H7 (cell line): ENCODE measurements around the gene VIPR1. TPM values are rescaled to one million over a fixed set of nuclear protein-coding genes. Genes with fewer than 3 reads are reported as not detected.

Experiments used
- DNase-seq: peaks from one replicate; pipeline ENCODE4 v3.0.0; 2012
- H3K27me3 ChIP-seq: 2 replicates; pipeline ENCODE4 v1.6.0; 2011; ENCODE audit warnings: mild to moderate bottlenecking, low read length; ENCODE audit not compliant: control insufficient read depth, insufficient read depth
- H3K36me3 ChIP-seq: replicated peaks from 2 replicates; pipeline ENCODE4 v1.5.1; 2011; ENCODE audit warnings: low read length; ENCODE audit not compliant: control insufficient read depth, insufficient read depth
- H3K4me3 ChIP-seq: 2 replicates; pipeline ENCODE4 v1.5.1; 2011; ENCODE audit warnings: low read depth, mild to moderate bottlenecking, control low read depth, low read length, moderate library complexity; ENCODE audit not compliant: insufficient read depth
- total RNA-seq: library from RNA; depleted of rRNA; stranded (reverse); fragments of >200 nt; shearing (Covaris generic); gene quantifications from 2 replicates; pipeline ENCODE4 v1.2.3, GENCODE V29; 2014

VIPR1 gene
- total RNA-seq, 1 experiment from 2014 or later, result 2.2 TPM

- Histone ChIP-seq H3K27me3 (no peaks in the 10 kb centered on the region), H3K36me3 (no peaks in the 10 kb centered on the region), H3K4me3 (no peak overlapping the region)
- DNase-seq, result no peak
Measured at GRCh38 chr3:42489116-42489936, 13.1 kb upstream of the VIPR1 start.

- Histone ChIP-seq H3K27me3 (no peaks in the 10 kb centered on the region), H3K36me3 (no peaks in the 10 kb centered on the region), H3K4me3 (no peak overlapping the region)
- no peak for DNase-seq
Measured at GRCh38 chr3:42489937-42490227, 12.6 kb upstream of the VIPR1 start.

DNA sequence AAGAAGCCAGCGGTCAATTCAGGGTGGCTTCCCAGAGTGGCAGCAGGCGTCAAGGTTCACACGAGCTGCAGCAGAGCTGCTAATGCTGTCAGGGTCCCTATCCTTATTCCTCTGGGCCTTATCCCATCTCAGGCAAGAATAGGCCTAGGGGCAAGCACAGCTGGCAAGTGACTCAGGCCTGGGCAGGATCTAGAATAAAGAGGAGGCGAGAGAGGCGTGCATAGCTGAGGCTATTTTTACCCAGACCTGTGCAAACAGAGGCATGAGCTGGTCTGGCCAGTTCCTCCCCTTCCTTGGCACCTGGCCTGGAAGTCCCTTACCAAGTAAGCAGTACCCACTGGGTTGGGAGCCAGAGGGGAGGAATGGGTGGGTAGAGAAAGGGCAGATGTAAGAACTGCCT lies 12.2 kb upstream of the VIPR1 start:
- no peaks in the 10 kb centered on the region for H3K27me3 ChIP-seq
- no peaks in the 10 kb centered on the region for H3K36me3 ChIP-seq
- H3K4me3 ChIP-seq, result no peak overlapping the region
- no peak for DNase-seq

DNA sequence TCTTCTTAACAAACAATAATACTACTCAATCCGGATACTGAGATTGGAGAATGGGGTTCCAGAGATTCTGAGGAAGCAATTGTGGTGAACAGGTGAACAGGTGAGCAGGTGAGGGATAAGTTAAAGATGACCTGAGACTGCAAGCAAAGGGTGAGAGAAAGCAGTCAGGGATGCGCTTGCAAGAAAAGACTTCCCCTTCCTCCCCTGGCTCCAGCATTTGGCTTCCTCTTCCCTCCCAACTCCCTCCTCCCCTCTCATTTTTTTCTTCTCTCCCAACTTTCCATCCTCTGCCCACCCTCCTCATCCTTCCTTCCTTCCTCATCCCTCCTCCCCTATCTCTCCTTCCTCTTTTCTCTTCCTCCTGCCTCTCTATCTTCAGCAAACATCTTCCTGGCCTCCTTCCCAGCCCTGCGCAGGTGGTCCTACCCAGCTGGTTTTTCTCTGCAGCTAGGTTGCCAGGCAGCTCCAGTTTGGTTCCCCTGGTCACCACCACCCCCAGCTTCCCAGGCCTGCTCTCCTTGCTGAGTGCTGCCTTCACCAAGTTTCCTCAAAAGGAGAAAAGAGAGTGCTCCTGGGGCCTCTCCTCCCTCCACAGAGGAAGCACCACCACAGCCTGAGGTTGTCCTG lies 10.4 kb upstream of the VIPR1 start:
- H3K36me3 ChIP-seq, result no peaks in the 10 kb centered on the region
- H3K27me3 ChIP-seq, result no peaks in the 10 kb centered on the region
- no peak for DNase-seq
- no peak overlapping the region for H3K4me3 ChIP-seq

GRCh38 chr3:42492508-42493080 lies 9.8 kb upstream of the VIPR1 start:
- no peak overlapping the region for H3K4me3 ChIP-seq
- H3K36me3 ChIP-seq, result no peaks in the 10 kb centered on the region
- no peak for DNase-seq
- H3K27me3 ChIP-seq, result no peaks in the 10 kb centered on the region

GRCh38 chr3:42493126-42493797 lies 9.2 kb upstream of the VIPR1 start:
- H3K4me3 ChIP-seq, result no peak overlapping the region
- no peaks in the 10 kb centered on the region for H3K36me3 ChIP-seq
- H3K27me3 ChIP-seq, result peaks cover 2% of the 10 kb centered on the region; the same call in 1 of the 2 replicates
- DNase-seq, result no peak

DNA sequence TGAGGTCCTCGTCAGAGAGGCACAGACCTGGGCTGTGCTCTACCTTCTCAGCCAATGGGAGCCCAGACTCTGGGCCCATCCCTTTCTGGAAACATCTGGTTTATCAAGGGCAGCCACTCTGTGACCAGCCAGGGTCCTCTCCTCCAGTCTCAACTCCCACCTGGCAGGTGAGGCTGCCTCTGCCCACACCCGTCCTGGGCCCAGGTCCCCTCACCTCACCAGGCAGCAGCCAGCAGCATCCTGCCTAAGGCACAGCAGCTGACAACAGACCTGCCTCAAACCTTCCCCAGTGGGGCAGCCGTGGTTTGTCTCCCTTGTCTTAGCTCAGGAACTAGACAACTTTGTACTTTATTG lies 8.7 kb upstream of the VIPR1 start:
- DNase-seq, result peak; percentile 20
- Histone ChIP-seq H3K36me3 (no peaks in the 10 kb centered on the region), H3K4me3 (no peak overlapping the region), H3K27me3 (peaks cover 3% of the 10 kb centered on the region; the same call in 1 of the 2 replicates)

DNA sequence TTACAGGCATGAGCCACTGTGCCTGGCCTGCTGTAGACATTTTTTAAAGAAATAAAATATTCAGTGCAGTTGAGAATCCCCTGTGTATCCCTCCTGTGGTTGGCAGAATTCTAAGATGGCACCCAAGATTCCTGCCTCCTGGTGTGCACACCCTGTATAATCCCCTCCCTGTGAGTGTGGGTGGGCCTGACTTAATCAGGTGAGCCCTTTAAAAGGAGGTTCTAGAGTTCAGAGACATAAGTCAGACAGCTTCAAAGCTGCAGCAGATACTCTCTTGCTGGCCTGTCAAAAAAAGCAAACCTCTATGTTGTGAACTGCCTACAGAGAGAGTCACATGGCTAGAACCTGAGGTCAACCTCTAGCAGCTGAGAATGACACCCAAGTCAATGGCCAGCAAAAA lies 7.0 kb upstream of the VIPR1 start:
- H3K36me3 ChIP-seq, result no peaks in the 10 kb centered on the region
- no peak overlapping the region for H3K4me3 ChIP-seq
- no peak for DNase-seq
- peaks cover 13% of the 10 kb centered on the region for H3K27me3 ChIP-seq

- DNase-seq, result peak; percentile 91
- Histone ChIP-seq H3K27me3 (peaks cover 30% of the 10 kb centered on the region), H3K4me3 (no peak overlapping the region), H3K36me3 (no peaks in the 10 kb centered on the region)
Measured at GRCh38 chr3:42497009-42497731, 5.3 kb upstream of the VIPR1 start.

- H3K27me3 ChIP-seq, result peaks cover 33% of the 10 kb centered on the region
Measured at GRCh38 chr3:42498034-42498433, 4.4 kb upstream of the VIPR1 start.

DNA sequence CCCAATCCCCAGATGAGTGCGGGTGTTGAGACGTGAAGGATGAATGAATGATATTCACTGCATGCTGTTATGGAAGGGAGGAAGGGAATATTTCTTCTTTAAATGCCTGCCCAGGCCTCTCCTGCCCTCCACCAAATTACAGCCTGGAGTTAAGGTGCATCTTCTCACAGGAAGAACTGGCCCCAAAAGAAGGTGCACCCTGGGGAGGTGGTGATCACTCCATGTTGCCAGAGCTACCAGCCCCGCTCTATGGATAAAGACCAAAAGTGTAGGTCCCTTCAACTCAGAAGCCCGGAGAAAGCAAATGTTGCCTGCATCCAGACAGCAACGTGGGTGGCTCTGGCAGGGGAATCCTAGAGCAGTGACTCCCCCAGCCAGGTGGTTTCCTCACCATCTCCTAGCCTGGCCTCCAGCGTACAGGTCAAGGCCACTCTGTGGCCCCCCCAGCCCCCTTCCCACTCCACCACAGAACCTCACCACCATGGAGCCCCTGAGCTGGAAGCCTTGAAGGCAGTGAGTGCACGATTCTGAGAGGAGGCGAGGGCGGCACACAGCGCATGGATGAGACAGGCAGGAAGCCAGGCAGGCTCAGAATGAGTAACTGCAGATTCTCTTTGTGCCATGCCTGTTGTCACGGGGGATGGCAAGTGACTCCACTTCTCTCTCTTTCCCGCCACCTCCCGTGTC lies 3.5 kb upstream of the VIPR1 start:
- no peak overlapping the region for H3K4me3 ChIP-seq
- H3K27me3 ChIP-seq, result peaks cover 40% of the 10 kb centered on the region
- DNase-seq, result peak; percentile 22
- H3K36me3 ChIP-seq, result no peaks in the 10 kb centered on the region

More at GRCh38 chr3:42498034-42498433, 4.4 kb upstream of the VIPR1 start:
- Histone ChIP-seq H3K36me3 (no peaks in the 10 kb centered on the region), H3K4me3 (no peak overlapping the region)
- no peak for DNase-seq

GRCh38 chr3:42499478-42499871 lies 3.0 kb upstream of the VIPR1 start:
- Histone ChIP-seq H3K27me3 (peaks cover 40% of the 10 kb centered on the region), H3K36me3 (no peaks in the 10 kb centered on the region)
- peak; percentile 19 for DNase-seq

GRCh38 chr3:42500091-42500490 lies 2.4 kb upstream of the VIPR1 start:
- DNase-seq, result no peak
- no peak overlapping the region for H3K4me3 ChIP-seq
- H3K27me3 ChIP-seq, result peaks cover 40% of the 10 kb centered on the region
- no peaks in the 10 kb centered on the region for H3K36me3 ChIP-seq

More at GRCh38 chr3:42499478-42499871, 3.0 kb upstream of the VIPR1 start:
- no peak overlapping the region for H3K4me3 ChIP-seq

- no peaks in the 10 kb centered on the region for H3K36me3 ChIP-seq
- H3K4me3 ChIP-seq, result peak overlapping the region; percentile 49
- H3K27me3 ChIP-seq, result peaks cover 40% of the 10 kb centered on the region
- DNase-seq, result no peak
Measured at GRCh38 chr3:42500909-42501308, 1.5 kb upstream of the VIPR1 start.
